Measurements from ENCODE around the gene UBE2Z. TPM values are rescaled to one million over a fixed set of nuclear protein-coding genes. Genes with fewer than 3 reads are reported as not detected.

Gene UBE2Z
- total and polyA plus RNA-seq, 9 of the 15 experiments (the other 6 are each of a cell fraction or from before 2014, with no cell fraction given): 11.8 to 89.0 (median 38.2) TPM

- CTCF ChIA-PET (ENCODE audit: low intra/inter-chr PET ratio): no interaction called here
- no peak for FAIRE-seq
- Histone ChIP-seq H3K9ac (ENCODE audit: insufficient read depth in 1 of 2, low read depth in 2 of 2, low read length in 2 of 2) (peak overlapping the region; percentile 93 to 95; a peak in 3 of 4 replicates), H4K20me1 (replicated peaks; ENCODE audit: control insufficient read depth, insufficient read depth, low read length) (no peaks in the 10 kb centered on the region), H3K9me3 (replicated peaks; ENCODE audit: control insufficient read depth, insufficient read depth, low read depth, low read length) (no peaks in the 10 kb centered on the region; the same call in 1 of the 2 replicates), H2AFZ (ENCODE audit: low read depth, low read length) (peak overlapping the region; percentile 25; the same call in 1 of the 2 replicates), H3K27me3 (ENCODE audit: control insufficient read depth in 2 of 2, insufficient read depth in 2 of 2, low read length in 2 of 2) (no peaks in the 10 kb centered on the region), H3K27ac (ENCODE audit: extremely low read depth, low read depth, low read length) (peak overlapping the region; percentile 91), H3K79me2 (ENCODE audit: control insufficient read depth, insufficient read depth, low read length) (peaks cover 27% of the 10 kb centered on the region), H3K9me1 (ENCODE audit: control insufficient read depth, insufficient read depth, low read length) (no peaks in the 10 kb centered on the region), H3K4me2 (ENCODE audit: insufficient read depth, low read length) (peak overlapping the region; percentile 98), H3K36me3 (ENCODE audit: control insufficient read depth, insufficient read depth, low read length) (peaks cover 50% of the 10 kb centered on the region), H3K4me1 (replicated peaks in 1 of 2; ENCODE audit: control insufficient read depth in 2 of 2, insufficient read depth in 2 of 2, low read length in 2 of 2) (peaks cover 6 to 8% of the 10 kb centered on the region in 2 experiments; a peak in 2 of 5 replicates), H3K4me3 (peak overlapping the region; percentile 81)
- no peak for DNase-seq (ENCODE audit: extremely low read depth in 1 of 4, low spot score in 3 of 4)
- in situ Hi-C loops (cut with MboI): no loop called here
- intact Hi-C loops (cut with micrococcal nuclease): loop anchor here (5.0 to 10.0 kb wide), 2 partner anchors 131 to 298 kb away; no protein-coding TSS in a partner anchor
- no TSS peak for BruUV-seq (replicated peaks)
- WGBS (ENCODE audit: insufficient coverage, low coverage, missing lambda C conversion rate): 38% methylated on average over 5 of the region's 5 CpGs
- ATAC-seq: no peak
- POLR2A ChIA-PET: interaction anchor here (0.6 to 4.2 kb wide), 7 partner anchors 12 to 371 kb away, joined by 3 to 52 read pairs (median 4); partner anchors contain the start of gene UBE2Z
- TF ChIP-seq CEBPG (CRISPR knock-in tag; IDR thresholded peaks at IDR 0.05): no peak
- no peak for TF ChIP-seq CEBPG (tag; conservative IDR thresholded peaks at IDR 0.05 in 1 of 2, IDR thresholded peaks at IDR 0.05 in 1 of 2)
- no peak for TF ChIP-seq NR2C1 (IDR thresholded peaks at IDR 0.05)
- TF ChIP-seq NR2C1 (tag; IDR thresholded peaks at IDR 0.05): no peak
- TF ChIP-seq XRCC3 (IDR thresholded peaks at IDR 0.05): no peak
- TF ChIP-seq, protein P1, sequence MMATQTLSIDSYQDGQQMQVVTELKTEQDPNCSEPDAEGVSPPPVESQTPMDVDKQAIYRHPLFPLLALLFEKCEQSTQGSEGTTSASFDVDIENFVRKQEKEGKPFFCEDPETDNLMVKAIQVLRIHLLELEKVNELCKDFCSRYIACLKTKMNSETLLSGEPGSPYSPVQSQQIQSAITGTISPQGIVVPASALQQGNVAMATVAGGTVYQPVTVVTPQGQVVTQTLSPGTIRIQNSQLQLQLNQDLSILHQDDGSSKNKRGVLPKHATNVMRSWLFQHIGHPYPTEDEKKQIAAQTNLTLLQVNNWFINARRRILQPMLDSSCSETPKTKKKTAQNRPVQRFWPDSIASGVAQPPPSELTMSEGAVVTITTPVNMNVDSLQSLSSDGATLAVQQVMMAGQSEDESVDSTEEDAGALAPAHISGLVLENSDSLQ (IDR thresholded peaks at IDR 0.05): no peak
- peak; percentile 13; the same call in 1 of the 2 replicates for TF ChIP-seq CBFA2T3 (IDR thresholded peaks at IDR 0.05)
- TF ChIP-seq PRPF4 (IDR thresholded peaks at IDR 0.05; ENCODE audit: insufficient read depth, low read depth, low read length, poor library complexity, severe bottlenecking): no peak
- no peak for TF ChIP-seq ZNF511 (CRISPR knock-in tag; IDR thresholded peaks at IDR 0.05)
- TF ChIP-seq ZNF444 (CRISPR knock-in tag; IDR thresholded peaks at IDR 0.05): no peak
- TF ChIP-seq C11orf30 (IDR thresholded peaks at IDR 0.05; ENCODE audit: low read depth): peak; percentile 69
- TF ChIP-seq PCBP1 (IDR thresholded peaks at IDR 0.05; ENCODE audit: low read depth, low read length, poor library complexity, severe bottlenecking): no peak
- no peak for TF ChIP-seq CREBBP (IDR thresholded peaks at IDR 0.05; ENCODE audit: low read depth, low read length)
- 0 out of 2 replicates have a peak, but pooled peaks have one; percentile 11 for TF ChIP-seq MAFG (tag; conservative IDR thresholded peaks at IDR 0.05)
- TF ChIP-seq MAFF (IDR thresholded peaks at IDR 0.05; ENCODE audit: low read length): peak; percentile 75
- peak; percentile 86 for TF ChIP-seq ZNF316 (IDR thresholded peaks at IDR 0.05)
Observed at GRCh38 chr17:48893646-48894508, 14.3 kb upstream of the UBE2Z start.
